ENCODE data around the gene CENPA. TPM values are rescaled to one million over a fixed set of nuclear protein-coding genes. Genes with fewer than 3 reads are reported as not detected.
"Not testable (repeated sequence)": the region's sequence is repeated elsewhere in the genome, so short reads cannot be mapped to it uniquely, and the experiment has no call there.

CENPA gene
- total RNA-seq, 2 donors from 2014 or later, result not detected

DNA sequence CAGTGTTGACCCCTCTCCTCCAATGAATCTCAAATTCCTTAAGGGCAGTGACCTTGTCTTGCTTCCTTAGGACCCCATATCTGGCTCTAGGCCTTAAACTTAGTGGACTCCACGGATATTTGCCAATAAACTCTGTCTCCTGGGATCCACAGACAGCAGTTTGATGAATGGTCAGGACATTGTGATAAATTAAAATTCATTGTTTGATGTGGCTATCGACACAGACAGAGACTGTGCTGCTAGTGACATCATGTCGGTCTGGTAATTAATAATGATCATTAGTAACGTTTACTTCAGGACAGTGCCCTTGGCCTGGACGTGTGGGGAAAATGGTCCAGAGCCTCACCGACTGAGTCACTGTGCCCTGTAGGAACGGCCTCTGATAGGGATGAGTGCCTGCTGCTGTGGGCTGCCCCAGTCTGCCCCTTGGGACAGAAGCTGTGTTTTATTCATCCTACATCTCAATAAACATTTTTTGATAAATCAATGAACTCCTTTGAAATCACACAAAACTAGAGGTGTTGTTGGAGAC, 27.0 kb upstream of the CENPA start:
- no peaks in the 10 kb centered on the region for H3K9me3 ChIP-seq
- DNase-seq, result no peak
- WGBS, 2 donors, result 71 to 75% methylated on average over 7 of the region's 7 CpGs
- H3K4me1 ChIP-seq, result peaks cover 10% of the 10 kb centered on the region
- no peaks in the 10 kb centered on the region for H3K36me3 ChIP-seq (replicated peaks in 1 of 2; ENCODE audit: insufficient read depth in 1 of 2, low read depth in 2 of 2)
- H3K27me3 ChIP-seq, result no peaks in the 10 kb centered on the region
- no peak overlapping the region for H3K4me3 ChIP-seq
- no peak for ATAC-seq
- TF ChIP-seq POLR2A (IDR thresholded peaks at IDR 0.05), result no peak
- TF ChIP-seq, protein P1, sequence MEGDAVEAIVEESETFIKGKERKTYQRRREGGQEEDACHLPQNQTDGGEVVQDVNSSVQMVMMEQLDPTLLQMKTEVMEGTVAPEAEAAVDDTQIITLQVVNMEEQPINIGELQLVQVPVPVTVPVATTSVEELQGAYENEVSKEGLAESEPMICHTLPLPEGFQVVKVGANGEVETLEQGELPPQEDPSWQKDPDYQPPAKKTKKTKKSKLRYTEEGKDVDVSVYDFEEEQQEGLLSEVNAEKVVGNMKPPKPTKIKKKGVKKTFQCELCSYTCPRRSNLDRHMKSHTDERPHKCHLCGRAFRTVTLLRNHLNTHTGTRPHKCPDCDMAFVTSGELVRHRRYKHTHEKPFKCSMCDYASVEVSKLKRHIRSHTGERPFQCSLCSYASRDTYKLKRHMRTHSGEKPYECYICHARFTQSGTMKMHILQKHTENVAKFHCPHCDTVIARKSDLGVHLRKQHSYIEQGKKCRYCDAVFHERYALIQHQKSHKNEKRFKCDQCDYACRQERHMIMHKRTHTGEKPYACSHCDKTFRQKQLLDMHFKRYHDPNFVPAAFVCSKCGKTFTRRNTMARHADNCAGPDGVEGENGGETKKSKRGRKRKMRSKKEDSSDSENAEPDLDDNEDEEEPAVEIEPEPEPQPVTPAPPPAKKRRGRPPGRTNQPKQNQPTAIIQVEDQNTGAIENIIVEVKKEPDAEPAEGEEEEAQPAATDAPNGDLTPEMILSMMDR (IDR thresholded peaks at IDR 0.05), result no peak
- no peak overlapping the region for H3K27ac ChIP-seq
- intact Hi-C loops (cut with DNase I), result no loop called here

DNA sequence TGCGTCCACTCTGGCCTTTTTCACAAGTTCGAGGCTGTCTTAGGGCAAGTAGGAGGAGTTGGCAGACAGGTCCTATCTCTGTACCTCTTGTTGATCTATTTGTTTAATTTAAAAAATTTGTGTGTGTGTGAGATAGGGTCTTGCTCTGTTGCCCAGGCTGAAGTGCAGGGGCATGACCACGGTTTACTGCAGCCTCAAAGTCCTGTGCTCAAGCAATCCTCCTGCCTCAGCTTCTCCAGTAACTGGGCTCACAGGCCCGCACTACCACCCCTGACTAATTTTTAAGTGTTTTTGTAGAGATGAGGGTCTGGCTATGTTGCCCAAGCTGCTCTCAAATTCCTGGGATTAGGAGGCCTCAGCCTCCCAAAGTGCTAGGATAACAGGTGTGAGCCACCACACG, 26.0 kb upstream of the CENPA start:
- Histone ChIP-seq H3K4me3 (no peak overlapping the region), H3K4me1 (peaks cover 11% of the 10 kb centered on the region), H3K36me3 (replicated peaks in 1 of 2; ENCODE audit: insufficient read depth in 1 of 2, low read depth in 2 of 2) (no peaks in the 10 kb centered on the region), H3K9me3 (no peaks in the 10 kb centered on the region), H3K27me3 (no peaks in the 10 kb centered on the region), H3K27ac (no peak overlapping the region)
- no peak for TF ChIP-seq POLR2A (IDR thresholded peaks at IDR 0.05)
- TF ChIP-seq, protein P1 (IDR thresholded peaks at IDR 0.05), result no peak
- intact Hi-C loops (cut with DNase I), result no loop called here
- WGBS, 2 donors, result 88 to 93% methylated on average over 5 of the region's 5 CpGs
- no peak for DNase-seq
- ATAC-seq, result no peak

DNA sequence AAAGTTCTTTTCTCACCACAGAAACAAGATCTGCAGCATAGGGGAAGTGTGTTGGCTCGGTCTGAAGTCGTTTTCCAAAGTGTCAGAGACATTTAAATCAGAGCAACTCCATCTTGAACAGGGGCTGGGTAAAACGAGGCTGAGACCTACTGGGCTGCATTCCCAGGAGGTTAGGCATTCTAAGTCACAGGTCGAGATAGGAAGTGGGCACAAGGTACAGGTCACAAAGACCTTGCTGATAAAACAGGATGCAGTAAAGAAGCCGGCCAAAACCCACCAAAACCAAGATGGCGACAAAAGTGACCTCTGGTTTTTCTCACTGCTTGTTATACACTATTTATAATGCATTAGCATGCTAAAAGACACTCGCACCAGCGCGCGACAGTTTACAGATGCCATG, 24.9 kb upstream of the CENPA start:
- intact Hi-C loops (cut with DNase I); H3K27ac ChIP-seq; H3K4me3 ChIP-seq; H3K9me3 ChIP-seq; ATAC-seq; H3K27me3 ChIP-seq; H3K36me3 ChIP-seq (replicated peaks in 1 of 2; ENCODE audit: insufficient read depth in 1 of 2, low read depth in 2 of 2); DNase-seq: not testable (repeated sequence)
- WGBS, 2 donors, result 67 to 72% methylated on average over 10 of the region's 10 CpGs
- peaks cover 22% of the 10 kb centered on the region for H3K4me1 ChIP-seq

DNA sequence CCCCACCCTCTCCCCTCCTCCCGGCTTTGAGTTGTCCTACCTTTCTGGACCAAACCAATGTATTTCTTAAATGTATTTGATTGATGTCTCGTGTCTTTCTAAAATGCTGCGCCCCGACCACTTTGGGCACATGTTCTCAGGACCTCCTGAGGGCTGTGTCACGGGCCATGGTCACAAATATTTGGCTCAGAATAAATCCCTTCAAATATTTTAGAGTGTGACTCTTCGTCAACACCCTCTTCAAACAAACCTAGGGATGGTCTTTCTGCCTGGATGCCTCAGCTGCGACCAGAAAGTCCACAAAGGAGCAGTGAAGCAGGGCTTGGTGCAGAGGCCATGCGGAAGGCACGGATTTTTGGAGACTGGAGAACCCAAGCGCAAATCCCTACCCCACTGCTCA, 22.8 kb upstream of the CENPA start:
- Histone ChIP-seq H3K4me3 (no peak overlapping the region), H3K9me3 (no peaks in the 10 kb centered on the region), H3K36me3 (replicated peaks in 1 of 2; ENCODE audit: insufficient read depth in 1 of 2, low read depth in 2 of 2) (no peaks in the 10 kb centered on the region), H3K4me1 (peaks cover 36% of the 10 kb centered on the region), H3K27me3 (no peaks in the 10 kb centered on the region), H3K27ac (no peak overlapping the region)
- TF ChIP-seq POLR2A (IDR thresholded peaks at IDR 0.05), result no peak
- TF ChIP-seq, protein P1 (IDR thresholded peaks at IDR 0.05), result no peak
- WGBS, 2 donors, result 87 to 94% methylated on average over 9 to 10 of the region's 10 CpGs
- intact Hi-C loops (cut with DNase I), result no loop called here
- ATAC-seq, result no peak
- no peak for DNase-seq

DNA sequence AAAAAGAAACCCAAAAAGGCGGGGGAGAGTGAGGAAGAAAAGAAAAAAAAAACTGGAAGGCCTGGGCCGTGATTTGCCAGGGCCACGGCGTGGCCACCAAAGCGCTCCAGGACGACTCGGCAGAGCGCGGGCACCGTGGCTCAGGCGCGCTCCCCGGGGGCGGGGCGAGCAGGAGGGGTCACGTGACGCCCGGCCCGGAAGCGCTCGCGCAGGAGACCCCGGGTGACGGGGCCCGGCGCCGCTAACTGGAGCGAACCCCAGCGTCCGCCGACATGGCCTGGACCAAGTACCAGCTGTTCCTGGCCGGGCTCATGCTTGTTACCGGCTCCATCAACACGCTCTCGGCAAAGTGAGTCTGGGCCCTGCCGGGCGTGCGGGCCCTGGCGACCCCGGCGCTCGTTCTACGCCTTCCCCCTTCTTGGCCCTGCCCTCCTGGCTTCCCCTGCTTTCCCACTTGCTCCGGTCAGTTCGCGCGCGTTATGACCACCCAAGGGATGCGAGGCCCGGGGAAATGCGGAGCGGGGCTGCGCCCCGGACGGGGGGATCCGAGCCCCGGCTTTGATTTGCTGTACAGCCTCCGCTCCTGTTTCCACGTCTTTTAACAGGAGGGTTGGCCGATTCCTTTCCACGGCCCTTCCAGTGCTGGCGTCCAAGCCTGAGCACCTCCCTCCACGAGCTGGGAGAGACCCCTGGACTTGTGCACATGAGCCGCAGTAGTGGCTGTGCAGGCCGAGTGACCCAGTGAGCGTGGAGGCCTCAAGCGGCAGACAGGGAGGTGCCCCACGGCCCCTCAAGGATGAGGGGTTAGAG, 21.6 kb upstream of the CENPA start, which contains the start of gene SLC35F6:
Gene SLC35F6 (plus strand): TSS at position 207 of the 810 bp plus-strand sequence. CDS start 66 bp downstream, at position 273.
- H3K4me1 ChIP-seq, result peaks cover 34% of the 10 kb centered on the region
- TF ChIP-seq, protein P1 (IDR thresholded peaks at IDR 0.05), result peak in 2 of 7 experiments; percentile 0 to 7
- peak; percentile 67 to 86 (median 86) for TF ChIP-seq POLR2A (IDR thresholded peaks at IDR 0.05)
- H3K36me3 ChIP-seq (replicated peaks in 1 of 2; ENCODE audit: insufficient read depth in 1 of 2, low read depth in 2 of 2), result no peaks in the 10 kb centered on the region
- no peaks in the 10 kb centered on the region for H3K27me3 ChIP-seq
- no peaks in the 10 kb centered on the region for H3K9me3 ChIP-seq
- intact Hi-C loops (cut with DNase I), result no loop called here
- H3K27ac ChIP-seq, result peak within 1 kb of the TSS; percentile 64 to 87 (median 78)
- WGBS, 2 donors, result 0 to 1% methylated on average over 33 to 67 of the region's 68 CpGs
- H3K4me3 ChIP-seq, result peak within 1 kb of the TSS; percentile 68 to 81
- DNase-seq (peak; percentile 84 to 89 (median 86)), ATAC-seq (peak; percentile 97)

Measured in body of pancreas (tissue), 4 donors.